ENCODE results near the gene GNAT1.

GNAT1 gene

GRCh38 chr3:50162034-50162883, 29.2 kb upstream of the GNAT1 start:
- DNase-seq (ENCODE audit: low read depth in 2 of 2), result no peak

GRCh38 chr3:50163572-50164455, 27.6 kb upstream of the GNAT1 start:
- no peak for DNase-seq (ENCODE audit: low read depth in 2 of 2)

GRCh38 chr3:50164481-50164880, 26.9 kb upstream of the GNAT1 start:
- no peak for DNase-seq (ENCODE audit: low read depth in 2 of 2)

- no peak for DNase-seq (ENCODE audit: low read depth in 2 of 2)
These were observed 26.2 kb upstream of the GNAT1 start for GRCh38 chr3:50164984-50165909.

- DNase-seq (ENCODE audit: low read depth in 2 of 2), result no peak
These were observed 25.4 kb upstream of the GNAT1 start for GRCh38 chr3:50165910-50166538.

- DNase-seq (ENCODE audit: low read depth in 2 of 2), result no peak
These were observed 24.8 kb upstream of the GNAT1 start for GRCh38 chr3:50166620-50167019.

- DNase-seq (ENCODE audit: low read depth in 2 of 2), result no peak
These were observed 24.2 kb upstream of the GNAT1 start for GRCh38 chr3:50167069-50167840.

- DNase-seq (ENCODE audit: low read depth in 2 of 2), result no peak
These were observed 23.6 kb upstream of the GNAT1 start for GRCh38 chr3:50167841-50168209.

- no peak for DNase-seq (ENCODE audit: low read depth in 2 of 2)
These were observed 23.0 kb upstream of the GNAT1 start for GRCh38 chr3:50168388-50168787.

- DNase-seq (ENCODE audit: low read depth in 2 of 2), result no peak
These were observed 22.6 kb upstream of the GNAT1 start for GRCh38 chr3:50168791-50169190.

GRCh38 chr3:50169232-50169832, 22.1 kb upstream of the GNAT1 start:
- DNase-seq (ENCODE audit: low read depth in 2 of 2), result no peak

- no peak for DNase-seq (ENCODE audit: low read depth in 2 of 2)
These were observed 21.6 kb upstream of the GNAT1 start for GRCh38 chr3:50169858-50170257.

GRCh38 chr3:50170689-50171088, 20.7 kb upstream of the GNAT1 start:
- no peak for DNase-seq (ENCODE audit: low read depth in 2 of 2)

- no peak for DNase-seq (ENCODE audit: low read depth in 2 of 2)
These were observed 19.7 kb upstream of the GNAT1 start for GRCh38 chr3:50171540-50172301.

GRCh38 chr3:50172626-50173220, 18.7 kb upstream of the GNAT1 start:
- DNase-seq (ENCODE audit: low read depth in 2 of 2), result no peak

- no peak for DNase-seq (ENCODE audit: low read depth in 2 of 2)
These were observed 17.5 kb upstream of the GNAT1 start for GRCh38 chr3:50173685-50174516.

- DNase-seq (ENCODE audit: low read depth in 2 of 2), result no peak
These were observed 16.9 kb upstream of the GNAT1 start for GRCh38 chr3:50174517-50174895.

GRCh38 chr3:50174947-50175524, 16.4 kb upstream of the GNAT1 start:
- DNase-seq (ENCODE audit: low read depth in 2 of 2), result no peak
